Ascending aorta (tissue), 2 donors: ENCODE results near the gene SNRPA. TPM values are rescaled to one million over a fixed set of nuclear protein-coding genes. Genes with fewer than 3 reads are reported as not detected.

ENCODE experiments used
- DNase-seq, 2 donors: peaks; one replicate each; pipeline ENCODE4 v3.0.0-alpha.2; 2019; ENCODE audit warnings: low spot score in 2 of 2
- H3K27ac ChIP-seq, 2 donors: fragments of 200-600 bp; sonication (generic); one replicate each; pipeline ENCODE4 v1.5.1; 2016 to 2017; ENCODE audit warnings: mild to moderate bottlenecking in 1 of 2
- H3K27me3 ChIP-seq: fragments of 200-600 bp; sonication (generic); one replicate; pipeline ENCODE4 v1.5.1; 2017
- H3K36me3 ChIP-seq, 2 donors: fragments of 200-600 bp; sonication (generic); one replicate each; pipeline ENCODE4 v1.5.1; 2016
- H3K4me1 ChIP-seq, 2 donors: fragments of 200-600 bp; sonication (generic); one replicate each; pipeline ENCODE4 v1.5.1; 2016 to 2017; ENCODE audit warnings: mild to moderate bottlenecking in 1 of 2
- H3K4me3 ChIP-seq, 2 donors: fragments of 200-600 bp; sonication (generic); one replicate each; pipeline ENCODE4 v1.5.1; 2016 to 2017; ENCODE audit warnings: mild to moderate bottlenecking in 1 of 2
- H3K9me3 ChIP-seq, 2 donors: fragments of 200-600 bp; sonication (generic); one replicate each; pipeline ENCODE4 v1.5.1; 2016
- intact Hi-C: fragments of 100-400 bp; cut with DNase I; formaldehyde crosslinking; loops from one replicate; pipeline ENCODE4 v1.15.1; 2023
- total RNA-seq: library from RNA; depleted of rRNA; stranded (reverse); fragments of >200 nt; gene quantifications from one replicate; pipeline ENCODE4 v1.1.0, GENCODE V29; 2016
- TF ChIP-seq, protein P1 (sequence below), 3 experiments: fragments of 200-600 bp in 2 of 3; fragments of 450-650 bp in 1 of 3; sonication (generic) in 2 of 3; IDR thresholded peaks; one replicate each; pipeline ENCODE4 v1.5.1; 2016 to 2019; ENCODE audit warnings: antibody characterized with exemption in 3 of 3, mild to moderate bottlenecking in 1 of 3, moderate library complexity in 1 of 3

SNRPA gene
- total RNA-seq, 1 donor from 2014 or later = 154 TPM

- DNase-seq = no peak
- peak overlapping the region; percentile 66 to 75 for H3K27ac ChIP-seq
- intact Hi-C loops = no loop called here
- no peaks in the 10 kb centered on the region for H3K27me3 ChIP-seq
- peaks cover 6 to 11% of the 10 kb centered on the region in 2 donors for H3K4me1 ChIP-seq
- H3K4me3 ChIP-seq = peak overlapping the region in 1 of 2 donors; percentile 8
- TF ChIP-seq, protein P1, sequence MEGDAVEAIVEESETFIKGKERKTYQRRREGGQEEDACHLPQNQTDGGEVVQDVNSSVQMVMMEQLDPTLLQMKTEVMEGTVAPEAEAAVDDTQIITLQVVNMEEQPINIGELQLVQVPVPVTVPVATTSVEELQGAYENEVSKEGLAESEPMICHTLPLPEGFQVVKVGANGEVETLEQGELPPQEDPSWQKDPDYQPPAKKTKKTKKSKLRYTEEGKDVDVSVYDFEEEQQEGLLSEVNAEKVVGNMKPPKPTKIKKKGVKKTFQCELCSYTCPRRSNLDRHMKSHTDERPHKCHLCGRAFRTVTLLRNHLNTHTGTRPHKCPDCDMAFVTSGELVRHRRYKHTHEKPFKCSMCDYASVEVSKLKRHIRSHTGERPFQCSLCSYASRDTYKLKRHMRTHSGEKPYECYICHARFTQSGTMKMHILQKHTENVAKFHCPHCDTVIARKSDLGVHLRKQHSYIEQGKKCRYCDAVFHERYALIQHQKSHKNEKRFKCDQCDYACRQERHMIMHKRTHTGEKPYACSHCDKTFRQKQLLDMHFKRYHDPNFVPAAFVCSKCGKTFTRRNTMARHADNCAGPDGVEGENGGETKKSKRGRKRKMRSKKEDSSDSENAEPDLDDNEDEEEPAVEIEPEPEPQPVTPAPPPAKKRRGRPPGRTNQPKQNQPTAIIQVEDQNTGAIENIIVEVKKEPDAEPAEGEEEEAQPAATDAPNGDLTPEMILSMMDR (IDR thresholded peaks at IDR 0.05) = no peak
- H3K36me3 ChIP-seq = peaks cover 48 to 51% of the 10 kb centered on the region in 2 donors
- H3K9me3 ChIP-seq = no peaks in the 10 kb centered on the region
Observed at GRCh38 chr19:40739871-40740703, 10.9 kb upstream of the SNRPA start.

DNA sequence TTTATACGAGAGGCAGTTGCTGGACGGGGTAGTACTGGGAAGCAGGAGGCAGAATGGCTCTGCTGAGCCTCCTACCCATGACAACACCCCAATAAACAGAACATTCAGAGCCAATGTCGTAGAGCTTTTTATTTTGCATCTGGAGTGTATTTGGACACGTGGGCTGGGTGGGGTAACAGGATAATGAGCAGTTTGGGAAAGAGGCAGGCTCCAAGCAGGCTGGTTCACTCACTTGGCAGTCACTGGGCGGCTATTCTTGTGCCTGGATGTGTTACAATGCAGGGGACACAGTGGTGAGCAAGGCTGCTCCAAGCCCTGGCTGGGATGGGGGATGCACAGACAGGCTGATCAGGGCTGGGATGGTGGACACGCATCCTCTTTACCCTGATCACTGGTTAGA is 10.3 kb upstream of the SNRPA start:
- TF ChIP-seq, protein P1 (IDR thresholded peaks at IDR 0.05) = no peak
- Histone ChIP-seq H3K27me3 (no peaks in the 10 kb centered on the region), H3K4me1 (peaks cover 6 to 11% of the 10 kb centered on the region in 2 donors), H3K9me3 (no peaks in the 10 kb centered on the region), H3K4me3 (peak overlapping the region in 1 of 2 donors; percentile 8), H3K27ac (peak overlapping the region; percentile 66 to 75), H3K36me3 (peaks cover 42 to 44% of the 10 kb centered on the region in 2 donors)
- peak in 1 of 2 donors; percentile 84 for DNase-seq
- intact Hi-C loops = no loop called here

DNA sequence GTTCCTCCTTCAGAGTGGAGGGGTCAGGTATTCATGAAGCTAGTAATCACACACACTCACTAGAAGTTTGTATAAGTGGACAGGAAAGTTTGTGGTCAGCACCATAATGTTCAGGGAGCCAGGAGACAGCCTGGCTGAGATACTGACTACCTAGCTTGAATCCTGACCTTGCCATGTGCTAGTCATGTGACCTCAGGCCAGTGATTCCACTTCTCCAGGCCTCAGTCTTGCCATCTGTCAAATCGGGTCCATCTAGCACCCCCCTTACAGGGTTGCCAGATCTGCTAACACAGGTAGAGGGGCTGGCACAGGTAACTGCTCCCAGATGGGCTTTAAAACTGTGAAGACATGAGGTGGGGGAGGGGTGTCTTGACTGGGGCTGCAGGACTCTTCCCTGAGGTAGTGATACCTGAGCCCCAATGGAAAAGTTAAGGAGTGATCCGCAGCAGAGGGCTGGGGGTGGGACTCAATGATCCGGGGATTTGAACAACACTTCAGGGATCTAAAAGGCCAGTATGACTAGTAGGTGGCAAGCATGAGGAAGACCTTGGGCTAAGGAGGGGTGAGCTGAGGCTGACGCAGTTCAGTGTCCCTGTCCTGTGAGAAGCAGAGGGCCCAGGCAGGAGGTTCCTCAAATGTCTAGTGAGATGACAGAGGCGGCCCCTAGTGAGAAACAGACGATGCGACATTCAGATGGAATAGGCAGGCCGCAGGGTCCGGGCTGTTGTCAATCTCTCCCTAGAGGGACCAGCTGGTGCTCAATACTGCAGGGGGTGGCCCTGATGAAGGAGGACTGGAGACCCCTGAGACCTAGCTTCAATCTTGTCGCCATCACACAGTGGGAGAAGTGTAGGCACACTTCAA is 9.2 kb upstream of the SNRPA start:
- Histone ChIP-seq H3K27me3 (no peaks in the 10 kb centered on the region), H3K4me3 (no peak overlapping the region), H3K4me1 (peaks cover 6 to 11% of the 10 kb centered on the region in 2 donors), H3K27ac (peak overlapping the region; percentile 66 to 75), H3K9me3 (no peaks in the 10 kb centered on the region), H3K36me3 (peaks cover 32 to 34% of the 10 kb centered on the region in 2 donors)
- no peak for DNase-seq
- TF ChIP-seq, protein P1 (IDR thresholded peaks at IDR 0.05) = no peak
- intact Hi-C loops = no loop called here

GRCh38 chr19:40742477-40742876 is 8.5 kb upstream of the SNRPA start:
- Histone ChIP-seq H3K27me3 (no peaks in the 10 kb centered on the region), H3K4me1 (peaks cover 6 to 11% of the 10 kb centered on the region in 2 donors), H3K27ac (no peak overlapping the region), H3K4me3 (no peak overlapping the region), H3K9me3 (no peaks in the 10 kb centered on the region), H3K36me3 (peaks cover 24 to 27% of the 10 kb centered on the region in 2 donors)
- TF ChIP-seq, protein P1 (IDR thresholded peaks at IDR 0.05) = no peak
- DNase-seq = no peak
- intact Hi-C loops = no loop called here

- intact Hi-C loops = no loop called here
- Histone ChIP-seq H3K27me3 (no peaks in the 10 kb centered on the region), H3K27ac (no peak overlapping the region), H3K4me3 (no peak overlapping the region), H3K9me3 (no peaks in the 10 kb centered on the region), H3K36me3 (peaks cover 20 to 24% of the 10 kb centered on the region in 2 donors), H3K4me1 (peaks cover 6 to 11% of the 10 kb centered on the region in 2 donors)
- TF ChIP-seq, protein P1 (IDR thresholded peaks at IDR 0.05) = no peak
- DNase-seq = no peak
Observed at GRCh38 chr19:40742886-40743285, 8.1 kb upstream of the SNRPA start.
